ENCODE data around the gene RFX2. TPM values are rescaled to one million over a fixed set of nuclear protein-coding genes. Genes with fewer than 3 reads are reported as not detected.
A peak's percentile ranks its signal among the peaks of the same experiment; 100 is the strongest.
"Not testable (repeated sequence)": the region's sequence is repeated elsewhere in the genome, so short reads cannot be mapped to it uniquely, and the experiment has no call there.

RFX2 gene
- polyA plus RNA-seq, 5 donors, result 12.2 to 16.8 (median 14.5) TPM

GRCh38 chr19:6041991-6042481 is 68.3 kb downstream of the RFX2 start:
- no peak for DNase-seq

- no peak for DNase-seq
Measured at GRCh38 chr19:6041071-6041470, 69.2 kb downstream of the RFX2 start.

DNA sequence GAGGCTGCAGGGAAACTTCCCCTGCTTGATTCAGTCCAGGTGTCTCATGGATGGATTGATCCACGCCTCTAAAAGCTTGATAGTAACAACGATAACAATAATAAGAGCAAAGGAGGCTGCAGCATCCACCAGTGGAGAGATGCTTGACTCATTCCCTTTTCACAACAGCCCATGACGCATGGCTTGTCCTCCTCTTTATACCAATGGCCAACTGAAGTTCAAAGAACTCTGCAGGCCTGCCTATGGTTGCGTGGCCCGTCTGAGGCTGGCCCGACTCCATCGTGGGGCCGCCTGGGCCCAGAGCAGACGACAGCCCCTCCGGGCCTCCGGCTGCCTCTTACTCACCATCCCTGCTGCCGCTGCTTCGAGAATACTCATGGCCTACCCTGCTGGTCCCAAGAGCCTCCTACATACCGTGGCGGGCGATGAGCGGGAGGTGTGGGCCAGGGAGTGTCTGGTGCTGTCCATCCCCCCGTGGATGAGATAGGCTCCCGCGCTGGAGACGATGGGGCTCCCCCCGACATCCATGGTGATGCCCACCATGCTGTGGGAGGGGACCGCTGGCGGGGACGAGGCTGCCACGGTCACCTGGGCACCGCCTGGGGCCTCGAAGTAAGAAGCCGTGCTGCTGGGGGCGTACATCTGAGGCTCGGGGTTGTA is 70.6 kb downstream of the RFX2 start:
- no peak for DNase-seq

DNA sequence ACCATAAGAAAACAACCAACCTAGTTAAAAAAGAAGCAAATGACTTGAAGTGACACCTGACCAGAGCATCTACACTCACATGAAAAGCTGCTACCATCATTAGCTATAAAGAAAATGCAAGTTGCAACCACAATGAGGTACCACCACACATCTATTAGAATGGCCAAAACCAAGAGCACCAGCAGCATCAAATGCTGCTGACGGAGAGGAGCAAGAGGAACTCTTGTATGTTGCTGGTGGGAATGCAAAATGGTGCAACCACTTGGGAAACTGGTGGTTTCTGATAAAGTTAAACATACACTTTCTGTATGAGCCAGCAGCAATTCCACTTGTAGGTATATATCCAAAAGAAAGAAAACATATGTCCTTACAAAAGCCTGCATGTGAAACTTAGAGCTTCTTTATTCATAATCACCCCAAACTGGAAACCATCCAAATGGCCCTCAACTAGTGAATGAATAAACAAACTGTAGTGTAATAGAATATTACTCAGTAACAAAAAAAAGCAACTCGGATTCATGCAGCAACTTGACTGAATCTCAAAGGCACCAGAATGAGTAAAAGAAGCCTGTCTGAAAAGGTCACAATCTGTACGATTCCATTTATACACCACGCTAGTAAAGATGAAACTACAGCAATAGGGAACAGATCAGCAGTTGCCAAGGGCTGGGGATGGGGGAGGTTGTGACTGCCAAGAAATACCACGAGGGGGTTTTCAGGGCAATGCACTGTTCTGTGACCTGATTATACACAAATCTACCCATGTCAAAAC is 71.5 kb downstream of the RFX2 start:
- DNase-seq, result no peak

- DNase-seq, result no peak
Measured at GRCh38 chr19:6035026-6035425, 75.3 kb downstream of the RFX2 start.

- DNase-seq, result no peak
Measured at GRCh38 chr19:6034512-6034911, 75.8 kb downstream of the RFX2 start.

- DNase-seq, result no peak
Measured at GRCh38 chr19:6033744-6034264, 76.5 kb downstream of the RFX2 start.

DNA sequence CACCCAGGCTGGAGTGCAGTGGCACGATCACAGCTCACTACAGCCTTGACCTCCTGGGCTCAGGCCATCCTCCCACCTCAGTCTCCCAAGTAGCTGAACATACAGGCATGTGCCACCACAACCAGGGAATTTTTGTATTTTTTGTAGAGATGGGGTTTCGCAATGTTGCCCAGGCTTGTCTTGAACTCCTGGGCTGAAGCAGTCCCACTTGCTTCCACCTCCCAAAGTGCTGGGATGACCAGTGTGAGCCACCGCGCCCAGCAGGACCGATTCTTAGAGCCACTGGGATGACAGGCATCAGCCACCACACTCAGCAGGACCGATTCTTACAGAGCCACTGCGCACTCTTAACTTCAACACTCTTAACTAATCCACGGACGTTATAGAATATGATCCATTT is 77.5 kb downstream of the RFX2 start:
- DNase-seq, result no peak

- no peak for DNase-seq
Measured at GRCh38 chr19:6032381-6032780, 77.9 kb downstream of the RFX2 start.

DNA sequence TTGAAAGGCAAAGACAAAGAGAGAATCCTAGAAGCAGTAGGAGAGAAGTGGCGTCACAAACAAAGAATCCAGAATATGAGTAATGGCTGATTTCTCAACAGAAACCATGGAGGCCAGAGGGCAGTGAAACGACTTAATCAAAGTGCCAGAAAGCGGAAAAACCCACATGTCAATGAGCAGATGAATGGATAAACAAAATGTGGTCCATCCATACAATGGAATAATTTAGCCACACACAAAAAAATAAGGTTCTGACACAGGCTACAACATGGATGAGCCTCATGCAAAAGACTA is 80.1 kb downstream of the RFX2 start:
- DNase-seq, result no peak

DNA sequence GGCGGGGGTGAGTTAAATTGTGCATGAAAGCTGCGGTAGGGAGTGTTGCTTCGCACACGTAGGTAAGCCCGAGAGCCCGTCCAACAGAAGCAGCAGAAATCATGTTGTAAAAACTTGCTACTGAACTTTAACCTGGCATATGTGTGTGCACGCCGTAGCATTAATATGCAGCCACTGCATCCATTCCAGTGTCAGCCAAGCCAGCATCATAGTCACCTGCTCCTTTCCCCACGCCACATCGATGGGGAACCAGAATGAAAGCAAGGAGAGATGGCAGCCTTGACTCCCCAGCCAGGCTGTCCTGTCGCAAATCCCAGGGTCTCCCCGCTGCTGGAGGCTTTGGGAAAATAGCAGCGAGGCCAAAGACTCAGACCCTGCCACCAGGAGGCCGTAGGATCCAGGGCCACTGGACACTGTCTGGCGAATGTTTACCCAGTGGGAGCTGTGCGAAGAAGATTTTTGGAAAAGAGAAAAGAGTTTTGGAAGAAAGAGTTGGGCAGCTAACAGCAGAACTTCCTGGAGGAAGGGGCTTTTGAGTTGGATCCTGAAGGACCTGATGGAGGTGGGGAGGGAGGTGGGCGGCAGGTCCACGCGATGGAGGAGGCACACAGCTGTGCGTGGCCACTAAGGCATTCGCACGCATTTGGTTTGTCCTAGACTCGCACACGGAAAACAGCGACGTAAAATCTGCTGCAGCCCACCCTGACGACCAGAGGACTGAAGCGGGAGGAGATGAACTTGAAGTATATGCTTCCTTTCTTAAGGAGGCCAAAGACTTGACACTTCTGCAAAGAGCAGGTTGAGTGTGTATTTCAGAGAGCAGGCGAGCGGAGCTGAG is 83.7 kb downstream of the RFX2 start:
- DNase-seq, result no peak

- not testable (repeated sequence) for DNase-seq
Measured at GRCh38 chr19:6024756-6025155, 85.5 kb downstream of the RFX2 start.

- DNase-seq, result no peak
Measured at GRCh38 chr19:6023936-6024335, 86.4 kb downstream of the RFX2 start.

GRCh38 chr19:6023085-6023682 is 87.1 kb downstream of the RFX2 start:
- DNase-seq, result peak in 1 of 2 donors; percentile 32

GRCh38 chr19:6022570-6023064 is 87.7 kb downstream of the RFX2 start:
- DNase-seq, result no peak

DNA sequence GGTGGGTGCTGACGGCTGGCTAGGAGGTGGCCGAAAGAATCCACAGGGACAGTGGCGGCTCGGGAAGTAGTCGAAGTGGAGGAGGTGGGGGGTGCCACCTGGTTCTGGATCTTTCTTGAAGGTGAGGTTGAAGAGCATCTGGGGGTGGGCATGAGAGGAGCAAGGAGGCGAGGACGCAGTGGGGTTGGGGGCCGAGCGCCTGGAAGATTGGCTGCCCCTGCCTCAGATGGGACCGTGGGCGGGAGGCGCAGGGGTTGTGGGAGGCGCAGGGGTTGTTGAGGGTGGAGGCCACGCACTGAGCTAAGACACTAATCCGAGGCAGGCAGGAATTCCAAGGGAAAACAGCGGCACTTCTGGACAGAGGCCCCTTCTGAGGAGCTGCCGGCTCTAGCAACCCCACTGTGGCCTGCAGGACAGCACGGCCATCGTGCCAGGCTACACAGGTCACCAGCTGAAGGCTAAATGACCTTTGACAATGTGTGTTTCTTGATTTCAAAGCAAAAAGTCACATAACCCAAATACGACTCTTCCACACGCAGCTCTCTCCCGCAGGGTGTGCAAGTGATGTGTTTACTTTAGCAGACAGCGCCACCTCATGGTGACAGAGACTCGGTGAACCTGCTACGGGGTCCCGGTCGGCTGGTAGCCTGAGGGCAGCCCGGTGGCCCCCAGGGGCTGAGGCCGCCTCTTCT is 88.3 kb downstream of the RFX2 start:
- peak; percentile 64 to 73 for DNase-seq

DNA sequence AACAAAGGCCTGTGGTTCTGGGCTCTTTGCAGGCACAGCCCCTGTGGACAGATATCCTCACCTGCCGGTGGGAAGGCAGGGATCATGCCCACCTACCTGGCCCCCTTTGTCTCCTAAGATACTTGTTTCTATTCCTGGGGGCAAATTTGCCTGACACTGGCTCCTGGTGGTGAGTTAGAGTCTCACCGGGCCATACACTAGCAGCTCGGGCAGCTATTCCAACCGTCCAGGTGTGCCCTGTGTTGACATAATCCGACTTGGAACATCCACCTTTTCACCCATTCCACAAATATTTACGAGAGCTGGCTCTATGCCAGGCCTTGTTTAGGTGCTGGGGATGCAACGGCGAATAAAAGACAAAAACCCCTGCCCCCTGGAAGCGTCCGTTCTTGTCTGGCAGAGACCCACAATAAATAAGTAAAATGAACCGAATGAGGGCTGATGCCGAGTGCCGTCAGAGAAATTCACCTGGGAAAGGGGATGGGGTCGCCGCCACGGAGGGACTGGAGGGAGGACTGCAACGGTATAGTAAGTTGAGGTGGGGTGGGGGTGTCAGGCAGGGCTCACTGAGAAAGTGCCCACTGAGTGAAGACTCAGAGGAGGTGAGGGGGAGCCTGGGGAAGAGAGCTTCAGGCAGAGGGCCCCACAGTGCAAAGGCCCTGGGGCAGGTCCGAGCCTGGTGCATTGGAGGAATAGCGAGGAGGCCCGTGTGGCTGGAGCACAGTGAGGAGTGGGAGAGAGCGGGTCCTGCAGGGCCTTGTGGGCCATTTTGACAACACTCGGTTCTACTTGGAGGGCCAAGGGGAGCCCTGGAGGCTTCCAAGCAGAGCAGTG is 89.1 kb downstream of the RFX2 start:
- DNase-seq, result no peak

DNA sequence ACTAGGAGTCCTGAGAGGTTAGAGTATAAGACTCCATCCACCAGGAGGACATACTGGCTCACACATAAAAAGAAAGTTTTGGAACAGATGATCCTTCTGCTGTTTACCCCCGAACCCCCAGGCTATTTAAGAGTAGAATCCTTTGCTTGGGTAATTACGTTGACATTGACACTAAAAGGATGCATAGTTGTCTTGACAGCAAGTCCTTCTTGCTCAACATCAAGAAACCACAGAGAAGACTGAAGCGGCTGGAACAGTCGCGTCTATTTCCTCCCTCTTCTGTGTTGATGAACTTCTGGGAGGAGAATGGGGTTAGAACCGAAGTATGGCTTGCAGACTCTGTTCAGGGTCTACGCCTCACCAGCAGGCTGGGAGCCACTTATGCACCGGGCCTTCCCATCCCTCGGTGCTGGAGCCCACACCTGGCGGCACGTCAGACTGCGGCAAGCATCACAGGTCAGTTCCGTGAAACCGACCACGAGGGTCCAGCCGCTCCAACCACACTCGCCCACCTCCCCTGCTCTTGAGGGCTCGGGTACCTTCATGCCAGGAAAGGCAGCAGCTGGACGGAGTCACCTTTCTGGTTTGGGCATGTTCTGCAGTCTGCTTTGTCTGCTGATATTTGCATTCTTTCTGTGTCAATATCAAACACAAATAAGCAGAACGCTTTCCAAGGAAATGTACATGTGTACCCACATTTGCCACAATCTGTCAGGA is 90.0 kb downstream of the RFX2 start:
- peak in 1 of 2 donors; percentile 28 for DNase-seq

DNA sequence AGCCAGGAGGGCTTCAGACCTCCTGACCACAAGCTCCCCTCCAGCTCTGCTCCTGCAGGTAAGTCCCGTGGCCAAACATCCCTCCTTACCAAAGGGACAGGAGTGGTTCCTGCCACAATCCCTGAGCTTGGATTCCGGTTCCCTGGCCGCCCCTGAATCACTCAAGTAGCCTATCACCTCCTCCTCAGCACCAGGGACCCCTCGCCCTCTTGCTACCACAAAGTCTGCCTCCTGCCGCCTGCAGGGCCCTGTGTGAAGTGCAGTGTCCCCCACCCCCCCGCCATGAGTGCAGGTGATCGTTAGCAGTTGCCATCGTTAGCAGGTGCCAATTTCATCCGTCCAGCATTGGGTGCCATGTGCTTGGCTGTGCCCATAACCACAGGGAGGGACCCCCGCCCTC is 91.5 kb downstream of the RFX2 start:
- no peak for DNase-seq
